ENCODE results near the gene GPR17.

DNA sequence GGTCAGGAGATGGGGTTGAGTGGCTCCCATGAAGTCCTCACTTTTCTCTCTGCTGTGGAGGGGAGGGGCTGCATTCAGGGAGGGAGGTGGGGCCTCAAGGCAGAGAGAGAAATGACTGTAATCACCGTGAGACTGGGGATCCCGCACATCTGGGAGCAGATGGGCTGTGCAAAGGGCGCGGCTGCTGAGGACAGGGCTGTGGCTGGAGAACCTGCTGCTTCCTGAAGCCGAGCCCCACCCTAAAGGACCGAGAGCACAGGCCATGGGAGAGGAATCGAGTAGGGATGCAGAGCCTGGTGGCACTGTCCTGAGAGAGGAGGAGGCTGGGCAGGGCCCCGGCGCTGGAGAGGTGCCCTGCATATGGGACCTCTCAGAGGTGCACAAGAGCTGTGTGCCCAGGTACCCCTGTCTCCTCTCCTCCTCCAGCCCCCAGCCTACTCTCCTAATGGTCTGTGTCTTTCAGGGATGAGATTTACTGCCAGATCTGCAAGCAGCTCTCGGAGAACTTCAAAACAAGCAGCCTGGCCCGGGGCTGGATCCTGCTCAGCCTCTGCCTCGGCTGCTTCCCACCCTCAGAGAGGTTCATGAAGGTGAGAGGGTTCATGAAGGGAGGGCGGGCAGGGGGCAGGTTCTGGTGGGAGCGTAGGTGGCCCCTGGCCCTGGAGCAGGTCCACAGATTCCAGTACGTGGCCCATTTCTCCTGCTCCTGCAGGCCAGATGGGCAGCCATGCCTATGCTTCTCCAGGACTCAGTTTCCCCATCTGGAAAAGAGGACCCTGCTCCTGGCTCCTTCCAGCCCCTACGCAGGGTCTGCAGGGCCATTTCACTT lies 25.9 kb upstream of the GPR17 start:
- TF ChIP-seq POLR2A (IDR thresholded peaks at IDR 0.05; ENCODE audit: low read length) (no peak), GATA1 (IDR thresholded peaks at IDR 0.05; ENCODE audit: low read depth, low read length) (no peak)

Measured in erythroblast (primary cell).